ENCODE measurements around the gene TUBAL3.

Gene TUBAL3

DNA sequence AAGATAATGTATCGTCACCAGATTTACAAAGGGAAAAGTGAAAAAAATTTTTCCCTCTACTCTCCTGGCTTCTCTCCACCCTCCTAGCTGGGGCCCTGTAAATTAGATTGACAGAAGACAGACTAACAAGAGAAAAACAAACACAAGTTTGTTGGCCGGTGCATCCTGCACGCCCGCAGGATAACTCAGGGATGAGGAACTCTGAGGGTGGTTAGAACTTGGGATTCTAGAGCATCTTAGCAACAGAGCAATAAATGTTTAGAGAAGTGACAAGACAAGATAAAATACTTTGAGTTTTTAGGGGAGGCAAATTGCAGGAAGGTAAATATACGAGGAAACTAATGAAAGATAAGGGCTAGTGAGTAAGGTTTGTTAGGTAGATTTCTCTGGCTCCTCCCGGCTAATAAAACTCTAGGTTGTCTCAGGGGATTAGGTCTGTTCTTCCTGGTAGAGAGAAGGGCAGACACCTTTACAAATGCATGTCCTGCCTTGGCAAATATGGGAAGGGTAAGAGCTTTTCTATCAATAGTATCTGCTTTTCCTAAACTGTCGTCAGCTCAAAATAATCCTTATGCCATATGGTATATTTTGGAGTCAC is 44.2 kb downstream of the TUBAL3 start:
- H3K4me1 Mint-ChIP-seq (ENCODE audit: low read depth) = peaks cover 8% of the 10 kb centered on the region
- DNase-seq (ENCODE audit: low spot score) = no peak
- no peaks in the 10 kb centered on the region for H3K9me3 Mint-ChIP-seq
- no peak overlapping the region for H3K27ac Mint-ChIP-seq
- no peak overlapping the region for H3K4me3 Mint-ChIP-seq
- H3K27me3 Mint-ChIP-seq (ENCODE audit: low read depth) = peaks cover 16% of the 10 kb centered on the region
- H3K36me3 Mint-ChIP-seq (ENCODE audit: low read depth) = no peaks in the 10 kb centered on the region

DNA sequence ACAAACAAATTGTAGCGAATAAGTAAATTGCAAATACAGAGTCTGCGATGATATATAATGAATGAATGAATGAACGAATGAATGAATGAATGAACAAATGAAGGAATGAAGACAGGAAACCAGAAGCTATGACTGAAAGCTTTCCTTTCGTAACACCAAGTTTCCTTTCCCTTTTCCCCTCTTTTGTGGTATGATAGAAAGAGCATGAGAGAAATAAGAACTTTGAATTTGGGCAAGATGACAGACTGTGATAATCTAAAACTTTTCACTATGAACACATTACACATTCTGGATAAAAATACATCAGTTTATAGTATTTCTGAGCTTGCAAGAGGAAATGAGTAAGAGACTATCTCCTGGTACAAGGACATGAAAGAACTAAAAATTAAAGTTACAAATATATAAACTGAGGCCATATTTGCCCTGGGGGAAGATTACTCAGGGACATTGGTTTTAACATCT is 48.3 kb downstream of the TUBAL3 start:
- Mint-ChIP-seq H3K4me1 (ENCODE audit: low read depth) (peaks cover 8% of the 10 kb centered on the region), H3K9me3 (no peaks in the 10 kb centered on the region), H3K27ac (no peak overlapping the region), H3K4me3 (no peak overlapping the region), H3K27me3 (ENCODE audit: low read depth) (peaks cover 13% of the 10 kb centered on the region), H3K36me3 (ENCODE audit: low read depth) (no peaks in the 10 kb centered on the region)
- no peak for DNase-seq (ENCODE audit: low spot score)

DNA sequence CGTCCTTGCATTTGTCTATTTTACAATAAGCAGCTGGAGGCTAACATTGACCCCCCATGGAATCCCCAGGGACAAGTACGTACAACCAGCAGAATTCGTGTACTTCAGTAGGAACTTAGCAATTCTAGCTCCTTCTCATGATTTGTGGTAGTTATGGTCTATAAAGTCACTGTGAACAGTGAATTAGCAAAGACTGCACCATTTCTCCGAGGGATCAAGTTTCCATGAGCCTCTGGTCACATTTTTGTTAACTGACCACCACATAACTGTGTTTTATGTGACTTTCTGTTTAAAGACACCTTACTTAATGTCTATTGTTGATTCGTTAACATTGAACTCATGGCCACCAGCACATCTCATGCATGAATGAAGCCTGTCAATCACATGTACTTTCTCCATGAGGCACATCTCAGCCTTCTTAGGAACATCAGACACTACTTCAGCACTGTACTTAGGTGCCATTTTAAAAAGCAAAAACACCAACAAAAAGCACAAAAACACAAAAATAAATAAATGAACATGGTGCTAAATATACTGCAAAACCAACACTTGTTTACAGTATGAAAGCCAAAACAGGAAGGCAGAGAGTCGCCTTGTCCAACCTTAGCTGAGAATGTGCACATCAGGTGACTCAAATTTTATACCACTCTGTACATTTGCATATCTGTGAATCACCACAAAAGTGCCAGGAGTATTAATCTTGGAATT is 48.9 kb downstream of the TUBAL3 start:
- Mint-ChIP-seq H3K27ac (no peak overlapping the region), H3K4me3 (no peak overlapping the region), H3K9me3 (no peaks in the 10 kb centered on the region), H3K36me3 (ENCODE audit: low read depth) (no peaks in the 10 kb centered on the region), H3K4me1 (ENCODE audit: low read depth) (peaks cover 8% of the 10 kb centered on the region), H3K27me3 (ENCODE audit: low read depth) (peaks cover 14% of the 10 kb centered on the region)
- DNase-seq (ENCODE audit: low spot score) = no peak

DNA sequence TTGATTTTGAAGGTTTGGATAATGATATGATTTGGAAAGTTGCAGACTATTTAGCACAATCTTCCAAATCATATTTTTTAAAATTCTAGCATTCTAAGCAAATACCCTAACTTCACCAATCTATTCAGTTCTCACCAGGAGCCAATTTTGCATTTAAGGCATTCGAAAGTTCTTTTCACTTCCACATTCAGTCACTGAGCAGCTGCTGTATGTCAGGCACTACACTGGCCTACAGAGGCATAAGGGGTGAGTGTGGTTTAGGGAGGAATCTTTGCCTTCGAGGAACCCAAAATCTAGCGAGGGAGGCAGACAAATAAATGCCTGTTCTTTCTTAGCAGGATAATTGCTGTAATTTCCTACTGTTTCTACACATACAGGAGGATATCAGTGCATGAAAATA is 50.6 kb downstream of the TUBAL3 start:
- no peaks in the 10 kb centered on the region for H3K9me3 Mint-ChIP-seq
- H3K4me3 Mint-ChIP-seq = no peak overlapping the region
- H3K27me3 Mint-ChIP-seq (ENCODE audit: low read depth) = peaks cover 10% of the 10 kb centered on the region
- no peak for DNase-seq (ENCODE audit: low spot score)
- peaks cover 8% of the 10 kb centered on the region for H3K4me1 Mint-ChIP-seq (ENCODE audit: low read depth)
- H3K36me3 Mint-ChIP-seq (ENCODE audit: low read depth) = no peaks in the 10 kb centered on the region
- no peak overlapping the region for H3K27ac Mint-ChIP-seq

DNA sequence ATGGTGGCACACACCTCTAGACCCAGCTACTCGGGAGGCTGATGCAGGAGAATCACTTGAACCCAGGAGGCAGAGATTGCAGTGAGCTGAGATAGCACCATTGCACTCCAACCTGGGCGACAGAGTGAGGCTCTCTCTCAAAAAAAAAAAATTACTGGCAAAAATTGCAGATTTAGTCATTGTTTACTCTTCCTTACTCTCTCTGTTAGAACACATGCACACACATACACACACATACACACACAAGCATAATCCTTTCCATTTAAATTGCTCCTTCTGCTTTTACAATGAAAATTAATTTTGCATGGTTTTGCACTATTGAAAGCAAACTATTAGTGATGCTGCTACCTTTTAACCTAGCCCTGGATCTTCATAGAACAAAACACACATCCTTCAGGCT is 55.3 kb downstream of the TUBAL3 start:
- Mint-ChIP-seq H3K4me3 (no peak overlapping the region), H3K4me1 (ENCODE audit: low read depth) (no peaks in the 10 kb centered on the region), H3K36me3 (ENCODE audit: low read depth) (no peaks in the 10 kb centered on the region), H3K27me3 (ENCODE audit: low read depth) (peaks cover 5% of the 10 kb centered on the region), H3K9me3 (no peaks in the 10 kb centered on the region), H3K27ac (no peak overlapping the region)
- DNase-seq (ENCODE audit: low spot score) = no peak

DNA sequence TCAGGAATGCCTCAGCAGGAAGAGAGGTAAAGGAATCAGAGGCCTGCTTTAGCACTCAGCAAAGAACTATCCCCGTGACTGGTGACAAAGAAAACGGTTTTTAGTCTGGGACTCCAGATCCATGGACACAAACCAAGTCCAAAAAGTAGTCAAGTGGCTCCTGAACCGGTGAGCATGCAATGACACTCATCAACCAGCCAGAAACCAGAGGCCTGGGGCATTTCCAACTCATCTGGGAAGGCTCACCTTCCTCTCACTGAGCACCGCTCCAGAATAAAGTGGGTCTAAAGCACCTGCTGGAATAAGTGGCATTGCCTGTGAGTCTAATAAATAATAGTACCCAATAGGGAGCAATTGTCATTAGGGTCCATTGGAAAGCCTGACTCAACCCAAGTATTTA is 57.7 kb downstream of the TUBAL3 start:
- Mint-ChIP-seq H3K9me3 (no peaks in the 10 kb centered on the region), H3K4me1 (ENCODE audit: low read depth) (no peaks in the 10 kb centered on the region), H3K27me3 (ENCODE audit: low read depth) (peaks cover 2% of the 10 kb centered on the region), H3K27ac (no peak overlapping the region), H3K4me3 (no peak overlapping the region), H3K36me3 (ENCODE audit: low read depth) (no peaks in the 10 kb centered on the region)
- DNase-seq (ENCODE audit: low spot score) = no peak

DNA sequence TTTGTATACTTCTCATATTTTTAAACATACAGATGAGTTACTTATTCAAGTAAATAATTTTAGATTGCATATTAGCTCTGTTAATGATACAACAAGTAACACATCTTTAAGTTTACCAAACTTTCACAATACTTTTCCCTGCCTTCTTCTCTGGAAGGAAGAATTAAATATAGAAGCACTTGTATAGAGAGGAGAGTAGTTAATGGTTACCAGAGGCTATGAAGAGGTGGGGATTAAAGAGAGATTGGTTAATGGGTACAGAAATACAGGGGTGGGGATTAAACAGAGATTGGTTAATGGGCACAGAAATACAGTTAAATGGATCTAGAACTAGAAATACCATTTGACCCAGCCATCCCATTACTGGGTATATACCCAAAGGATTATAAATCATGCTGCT is 59.9 kb downstream of the TUBAL3 start:
- Mint-ChIP-seq H3K36me3 (ENCODE audit: low read depth) (no peaks in the 10 kb centered on the region), H3K4me1 (ENCODE audit: low read depth) (no peaks in the 10 kb centered on the region), H3K27me3 (ENCODE audit: low read depth) (peaks cover 3% of the 10 kb centered on the region), H3K4me3 (no peak overlapping the region), H3K9me3 (no peaks in the 10 kb centered on the region), H3K27ac (no peak overlapping the region)
- no peak for DNase-seq (ENCODE audit: low spot score)

DNA sequence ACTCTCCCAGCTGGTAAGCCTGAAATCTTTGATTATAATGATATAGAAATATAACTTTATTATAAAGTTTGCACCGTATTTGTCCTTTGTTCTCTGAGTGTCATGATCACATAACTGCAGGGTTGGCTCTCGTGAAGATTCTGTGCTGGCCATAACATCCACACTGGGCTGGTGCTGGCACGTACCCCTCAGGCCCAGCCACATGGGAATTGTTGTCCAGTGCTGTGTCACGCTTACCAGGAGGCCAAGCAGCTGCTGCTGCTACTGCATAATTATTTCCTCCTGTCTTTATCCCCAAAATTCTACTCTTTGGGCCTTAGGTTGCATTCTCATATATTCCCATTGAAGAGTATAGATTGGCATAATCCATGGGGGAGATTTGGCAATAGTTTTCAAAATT is 60.6 kb downstream of the TUBAL3 start:
- DNase-seq (ENCODE audit: low spot score) = no peak
- Mint-ChIP-seq H3K27me3 (ENCODE audit: low read depth) (peaks cover 3% of the 10 kb centered on the region), H3K9me3 (no peaks in the 10 kb centered on the region), H3K27ac (no peak overlapping the region), H3K36me3 (ENCODE audit: low read depth) (no peaks in the 10 kb centered on the region), H3K4me3 (no peak overlapping the region), H3K4me1 (ENCODE audit: low read depth) (no peaks in the 10 kb centered on the region)

DNA sequence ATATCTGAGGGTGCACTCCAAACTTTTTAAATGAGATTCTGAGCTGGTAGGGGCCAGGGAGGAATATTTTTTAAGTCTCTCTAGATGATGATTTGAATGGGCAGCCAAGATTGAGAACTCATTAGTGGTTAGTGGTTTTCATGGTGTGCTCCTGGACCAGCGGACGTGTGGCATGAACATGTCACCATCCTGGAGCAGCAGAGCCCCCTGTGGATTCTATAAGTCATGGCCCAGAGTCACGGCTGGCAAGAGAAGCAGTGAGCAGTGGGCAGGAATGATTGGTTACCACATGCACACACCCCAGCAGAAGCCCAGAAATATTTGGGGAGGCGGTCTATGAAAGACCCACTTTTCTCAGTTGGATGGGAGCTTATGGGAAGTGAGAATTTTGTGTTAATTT is 61.1 kb downstream of the TUBAL3 start:
- H3K4me1 Mint-ChIP-seq (ENCODE audit: low read depth) = no peaks in the 10 kb centered on the region
- DNase-seq (ENCODE audit: low spot score) = no peak
- H3K36me3 Mint-ChIP-seq (ENCODE audit: low read depth) = no peaks in the 10 kb centered on the region
- H3K9me3 Mint-ChIP-seq = no peaks in the 10 kb centered on the region
- H3K27ac Mint-ChIP-seq = no peak overlapping the region
- H3K4me3 Mint-ChIP-seq = no peak overlapping the region
- H3K27me3 Mint-ChIP-seq (ENCODE audit: low read depth) = peaks cover 3% of the 10 kb centered on the region
